Fibroblast of lung (primary cell): ENCODE results near the gene HIVEP3. TPM values are rescaled to one million over a fixed set of nuclear protein-coding genes. Genes with fewer than 3 reads are reported as not detected.

Experiments
- DNase-seq, 2 donors: peaks; one replicate each; pipeline versions ENCODE4 v3.0.0 to v3.0.0-alpha.2; 2010; ENCODE audit warnings: low read depth in 2 of 2
- H2AFZ ChIP-seq: 2 replicates; pipeline ENCODE4 v1.5.1; 2012; ENCODE audit warnings: low read length, control low read depth, inconsistent platforms
- H3K27ac ChIP-seq: 2 replicates; pipeline ENCODE4 v1.5.1; 2011; ENCODE audit warnings: low read length, control low read depth; ENCODE audit not compliant: insufficient read depth
- H3K27me3 ChIP-seq: 2 replicates; pipeline ENCODE4 v1.5.1; 2011; ENCODE audit warnings: mild to moderate bottlenecking, low read length; ENCODE audit not compliant: control insufficient read depth, insufficient read depth
- H3K36me3 ChIP-seq: 2 replicates; pipeline ENCODE4 v1.5.1; 2011; ENCODE audit warnings: low read length; ENCODE audit not compliant: control insufficient read depth, insufficient read depth
- H3K4me1 ChIP-seq: 2 replicates; pipeline ENCODE4 v1.5.1; 2011; ENCODE audit warnings: low read length; ENCODE audit not compliant: control insufficient read depth, insufficient read depth; ENCODE audit errors: extremely low read depth
- H3K4me2 ChIP-seq: 2 replicates; pipeline ENCODE4 v1.5.1; 2011; ENCODE audit warnings: low read length, control low read depth; ENCODE audit not compliant: insufficient read depth; ENCODE audit errors: extremely low read depth
- H3K4me3 ChIP-seq, 4 experiments: fragments of 200-600 bp in 1 of 4; sonication (generic) in 1 of 4; replicated peaks in 1 of 4; 2 replicates each; pipeline ENCODE4 v1.5.1; 2011 to 2016; ENCODE audit warnings: low read length in 4 of 4, low read depth in 3 of 4, mild to moderate bottlenecking in 3 of 4, control low read depth in 2 of 4, inconsistent platforms in 1 of 4, mixed read lengths in 1 of 4; ENCODE audit not compliant: insufficient read depth in 1 of 4; ENCODE audit errors: control extremely low read depth in 1 of 4
- H3K79me2 ChIP-seq: 2 replicates; pipeline ENCODE4 v1.5.1; 2012; ENCODE audit warnings: mild to moderate bottlenecking, low read length, inconsistent platforms; ENCODE audit not compliant: control insufficient read depth, insufficient read depth
- H3K9ac ChIP-seq: 2 replicates; pipeline ENCODE4 v1.5.1; 2011; ENCODE audit warnings: mild to moderate bottlenecking, low read length, control low read depth; ENCODE audit not compliant: insufficient read depth
- H3K9me3 ChIP-seq: 2 replicates; pipeline ENCODE4 v1.5.1; 2012; ENCODE audit warnings: low read depth, low read length; ENCODE audit not compliant: control insufficient read depth, insufficient read depth
- H4K20me1 ChIP-seq: 2 replicates; pipeline ENCODE4 v1.5.1; 2011; ENCODE audit warnings: low read length; ENCODE audit not compliant: control insufficient read depth, insufficient read depth; ENCODE audit errors: extremely low read depth
- EZH2 ChIP-seq: IDR thresholded peaks from 2 replicates; pipeline ENCODE4 v1.5.1; 2012; ENCODE audit warnings: low read length, control low read depth, mild to moderate bottlenecking; ENCODE audit errors: missing control alignments
- polyA plus RNA-seq, 2 donors: library from polyadenylated mRNA; depleted of rRNA in 1 of 2; stranded (reverse) in 1 of 2; unstranded in 1 of 2; fragments of >200 nt; gene quantifications; 2 replicates each; pipeline ENCODE4 v1.2.1, GENCODE V29; 2011 to 2012; ENCODE audit warnings: missing spikeins in 1 of 2
- total RNA-seq: library from RNA; depleted of rRNA; stranded (reverse); fragments of >200 nt; gene quantifications from 2 replicates; pipeline ENCODE4 v1.2.1, GENCODE V29; 2014
- TF ChIP-seq, protein P1 (sequence below), 2 donors: IDR thresholded peaks in 1 of 2; conservative IDR thresholded peaks in 1 of 2; 1 replicate in 1 of 2; 2 replicates in 1 of 2; pipeline ENCODE4 v1.5.1; 2011 to 2012; ENCODE audit warnings: low read length in 2 of 2, control low read depth in 1 of 2, inconsistent platforms in 1 of 2, low read depth in 1 of 2, mild to moderate bottlenecking in 1 of 2

Gene HIVEP3
- total and polyA plus RNA-seq, 2 donors (not counting 1 experiment from before 2014, with no cell fraction given): 0.83 to 3.2 TPM

DNA sequence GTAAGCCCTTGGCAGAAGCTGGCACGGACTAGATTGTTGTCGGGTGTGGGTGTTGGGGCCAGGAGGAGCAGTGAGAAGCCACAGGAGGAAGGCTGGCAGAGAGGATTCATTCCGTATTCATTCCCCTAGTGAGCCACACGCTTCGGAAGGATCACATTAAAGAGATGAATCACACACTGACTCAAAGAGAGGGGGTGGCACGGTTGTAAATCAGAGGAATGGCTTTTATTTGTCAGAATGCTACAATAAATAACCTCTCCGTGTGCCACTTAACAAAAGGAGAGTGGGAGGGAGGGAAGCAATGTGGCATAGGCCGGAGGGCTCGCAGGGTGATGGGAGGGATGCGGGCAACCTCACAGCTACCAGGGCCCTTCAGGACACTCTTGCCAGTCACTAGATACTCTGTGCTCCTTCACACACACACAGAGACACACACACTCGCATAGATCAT, 135.5 kb downstream of the HIVEP3 start:
- no peak overlapping the region for H3K27ac ChIP-seq

DNA sequence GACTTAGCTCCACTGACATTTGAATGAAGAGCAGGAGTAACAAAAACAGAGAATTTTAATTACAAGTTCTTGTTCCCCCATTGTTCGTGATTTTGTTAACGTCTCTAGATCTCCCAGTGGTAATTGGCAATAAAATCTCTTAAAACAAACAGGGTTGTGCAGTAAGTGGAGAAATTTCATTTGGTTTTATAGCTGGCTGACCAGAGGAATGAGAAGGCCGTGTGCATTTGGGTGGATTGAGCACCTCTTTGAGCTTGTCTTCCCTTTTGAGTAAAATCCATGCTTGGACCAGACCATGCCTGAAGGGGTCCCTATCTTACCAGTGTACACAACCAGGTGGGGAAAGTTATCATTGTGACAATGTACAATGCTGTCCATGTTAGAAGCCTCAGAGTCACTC, 137.8 kb downstream of the HIVEP3 start:
- Histone ChIP-seq H3K27ac (no peak overlapping the region), H4K20me1 (no peaks in the 10 kb centered on the region), H3K4me3 (no peak overlapping the region), H2AFZ (no peak overlapping the region), H3K4me1 (peaks cover 5% of the 10 kb centered on the region), H3K36me3 (no peaks in the 10 kb centered on the region), H3K4me2 (no peak overlapping the region), H3K27me3 (no peaks in the 10 kb centered on the region), H3K79me2 (no peaks in the 10 kb centered on the region), H3K9ac (no peak overlapping the region), H3K9me3 (no peaks in the 10 kb centered on the region)
- no peak for TF ChIP-seq EZH2
- TF ChIP-seq, protein P1, sequence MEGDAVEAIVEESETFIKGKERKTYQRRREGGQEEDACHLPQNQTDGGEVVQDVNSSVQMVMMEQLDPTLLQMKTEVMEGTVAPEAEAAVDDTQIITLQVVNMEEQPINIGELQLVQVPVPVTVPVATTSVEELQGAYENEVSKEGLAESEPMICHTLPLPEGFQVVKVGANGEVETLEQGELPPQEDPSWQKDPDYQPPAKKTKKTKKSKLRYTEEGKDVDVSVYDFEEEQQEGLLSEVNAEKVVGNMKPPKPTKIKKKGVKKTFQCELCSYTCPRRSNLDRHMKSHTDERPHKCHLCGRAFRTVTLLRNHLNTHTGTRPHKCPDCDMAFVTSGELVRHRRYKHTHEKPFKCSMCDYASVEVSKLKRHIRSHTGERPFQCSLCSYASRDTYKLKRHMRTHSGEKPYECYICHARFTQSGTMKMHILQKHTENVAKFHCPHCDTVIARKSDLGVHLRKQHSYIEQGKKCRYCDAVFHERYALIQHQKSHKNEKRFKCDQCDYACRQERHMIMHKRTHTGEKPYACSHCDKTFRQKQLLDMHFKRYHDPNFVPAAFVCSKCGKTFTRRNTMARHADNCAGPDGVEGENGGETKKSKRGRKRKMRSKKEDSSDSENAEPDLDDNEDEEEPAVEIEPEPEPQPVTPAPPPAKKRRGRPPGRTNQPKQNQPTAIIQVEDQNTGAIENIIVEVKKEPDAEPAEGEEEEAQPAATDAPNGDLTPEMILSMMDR (conservative IDR thresholded peaks at IDR 0.05 in 1 of 2, IDR thresholded peaks at IDR 0.05 in 1 of 2; ENCODE audit: low read depth in 1 of 2, low read length in 2 of 2): no peak
- no peak for DNase-seq

More for the DNA sequence above, 135.5 kb downstream of the HIVEP3 start:
- Histone ChIP-seq H3K4me3 (no peak overlapping the region), H4K20me1 (no peaks in the 10 kb centered on the region), H3K4me2 (peak overlapping the region; percentile 32), H3K9me3 (no peaks in the 10 kb centered on the region), H3K27me3 (no peaks in the 10 kb centered on the region), H3K4me1 (peaks cover 5% of the 10 kb centered on the region), H2AFZ (no peak overlapping the region), H3K79me2 (no peaks in the 10 kb centered on the region), H3K9ac (no peak overlapping the region), H3K36me3 (no peaks in the 10 kb centered on the region)
- peak; percentile 56 to 89 for DNase-seq
- TF ChIP-seq, protein P1 (conservative IDR thresholded peaks at IDR 0.05 in 1 of 2, IDR thresholded peaks at IDR 0.05 in 1 of 2; ENCODE audit: low read depth in 1 of 2, low read length in 2 of 2): no peak
- TF ChIP-seq EZH2: no peak

DNA sequence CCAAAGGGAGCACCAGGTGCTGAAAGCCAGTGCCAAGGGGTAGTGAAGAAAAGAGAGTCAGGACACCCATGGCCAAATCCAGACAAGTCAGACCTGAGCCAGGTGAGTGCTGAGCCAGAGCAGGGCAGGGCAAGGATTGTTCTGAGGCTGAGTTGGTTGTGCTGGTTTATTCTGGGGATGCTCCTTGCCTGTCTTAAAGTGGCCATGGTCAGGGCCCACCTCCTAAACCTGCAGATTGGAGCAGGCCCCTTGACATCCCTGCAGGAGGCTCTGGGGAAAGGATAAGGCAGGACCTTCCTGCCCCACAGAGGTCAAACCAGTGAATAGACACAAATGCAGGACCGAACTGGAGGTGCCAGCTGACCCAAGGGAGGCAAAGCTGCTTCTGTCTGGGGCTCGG, 138.4 kb downstream of the HIVEP3 start:
- peaks cover 5% of the 10 kb centered on the region for H3K4me1 ChIP-seq
- H3K4me2 ChIP-seq: no peak overlapping the region
- H3K36me3 ChIP-seq: no peaks in the 10 kb centered on the region
- H3K9ac ChIP-seq: no peak overlapping the region
- no peak overlapping the region for H3K27ac ChIP-seq
- TF ChIP-seq, protein P1 (conservative IDR thresholded peaks at IDR 0.05 in 1 of 2, IDR thresholded peaks at IDR 0.05 in 1 of 2; ENCODE audit: low read depth in 1 of 2, low read length in 2 of 2): no peak
- no peak for TF ChIP-seq EZH2
- H3K79me2 ChIP-seq: no peaks in the 10 kb centered on the region
- H2AFZ ChIP-seq: no peak overlapping the region
- no peaks in the 10 kb centered on the region for H3K27me3 ChIP-seq
- no peak for DNase-seq
- no peaks in the 10 kb centered on the region for H4K20me1 ChIP-seq
- no peaks in the 10 kb centered on the region for H3K9me3 ChIP-seq
- H3K4me3 ChIP-seq: no peak overlapping the region
